HG02938 (cell line): ENCODE data around the gene TAL1.

Source experiments
- ATAC-seq: cut with Tn5 transposase; IDR thresholded peaks from one replicate; pipeline ENCODE4 v1.9.1; 2021; ENCODE audit warnings: mild to moderate bottlenecking, moderate library complexity; ENCODE audit not compliant: unreplicated experiment

TAL1 gene

GRCh38 chr1:47189844-47190508 lies 42.0 kb downstream of the TAL1 start, which contains the start of gene PDZK1IP1:
Gene PDZK1IP1, minus strand, starts transcription at chr1:47190036. Its CDS starts 104 bp downstream, at chr1:47189932.
- no peak for ATAC-seq

GRCh38 chr1:47188791-47189785 lies 42.9 kb downstream of the TAL1 start:
- ATAC-seq, result no peak

GRCh38 chr1:47187926-47188250 lies 44.1 kb downstream of the TAL1 start:
- no peak for ATAC-seq

GRCh38 chr1:47187231-47187925 lies 44.6 kb downstream of the TAL1 start:
- ATAC-seq, result no peak

GRCh38 chr1:47186267-47187185 lies 45.5 kb downstream of the TAL1 start:
- ATAC-seq, result no peak

- ATAC-seq, result no peak
Observed at GRCh38 chr1:47184822-47185677, 47.0 kb downstream of the TAL1 start.

- ATAC-seq, result no peak
Observed at GRCh38 chr1:47184090-47184821, 47.8 kb downstream of the TAL1 start.

- no peak for ATAC-seq
Observed at GRCh38 chr1:47183308-47184089, 48.5 kb downstream of the TAL1 start.

GRCh38 chr1:47182676-47183235 lies 49.3 kb downstream of the TAL1 start:
- ATAC-seq, result no peak

GRCh38 chr1:47181955-47182675 lies 49.9 kb downstream of the TAL1 start:
- ATAC-seq, result no peak

- ATAC-seq, result no peak
Observed at GRCh38 chr1:47181095-47181954, 50.7 kb downstream of the TAL1 start.

GRCh38 chr1:47180603-47181094 lies 51.4 kb downstream of the TAL1 start:
- no peak for ATAC-seq

- ATAC-seq, result no peak
Observed at GRCh38 chr1:47179988-47180563, 51.9 kb downstream of the TAL1 start.

GRCh38 chr1:47179017-47179987 lies 52.7 kb downstream of the TAL1 start:
- peak; percentile 83 for ATAC-seq
